Neutrophil (primary cell): ENCODE data around the gene ANTXR2.

Experiments used
- H3K27ac ChIP-seq: fragments of 200-600 bp; sonication (generic); 2 replicates; pipeline ENCODE4 v1.5.1; 2016; ENCODE audit warnings: mild to moderate bottlenecking, moderate library complexity
- H3K27me3 ChIP-seq: fragments of 200-600 bp; sonication (generic); 2 replicates; pipeline ENCODE4 v1.6.0; 2016; ENCODE audit warnings: mild to moderate bottlenecking
- H3K36me3 ChIP-seq: fragments of 200-600 bp; sonication (generic); 2 replicates; pipeline ENCODE4 v1.5.1; 2017
- H3K4me1 ChIP-seq, 2 experiments: fragments of 200-600 bp in 1 of 2; sonication (generic) in 1 of 2; 1 replicate in 1 of 2; 2 replicates in 1 of 2; pipeline versions ENCODE4 v1.5.1 to v1.6.1; 2013 to 2016; ENCODE audit warnings: low read depth in 1 of 2, low read length in 1 of 2, mild to moderate bottlenecking in 1 of 2, moderate library complexity in 1 of 2; ENCODE audit not compliant: control insufficient read depth in 1 of 2, insufficient read depth in 1 of 2
- H3K4me3 ChIP-seq, 2 experiments: fragments of 200-600 bp in 1 of 2; sonication (generic) in 1 of 2; 1 replicate in 1 of 2; 2 replicates in 1 of 2; pipeline ENCODE4 v1.5.1; 2013 to 2016; ENCODE audit warnings: low read depth in 1 of 2, low read length in 1 of 2, mild to moderate bottlenecking in 1 of 2, moderate library complexity in 1 of 2
- H3K9me3 ChIP-seq: fragments of 200-600 bp; sonication (generic); 2 replicates; pipeline ENCODE4 v1.5.1; 2016
- CTCF ChIP-seq: fragments of 200-600 bp; sonication (generic); IDR thresholded peaks from 2 replicates; pipeline ENCODE4 v1.5.1; 2016; ENCODE audit warnings: antibody characterized with exemption

ANTXR2 gene

DNA sequence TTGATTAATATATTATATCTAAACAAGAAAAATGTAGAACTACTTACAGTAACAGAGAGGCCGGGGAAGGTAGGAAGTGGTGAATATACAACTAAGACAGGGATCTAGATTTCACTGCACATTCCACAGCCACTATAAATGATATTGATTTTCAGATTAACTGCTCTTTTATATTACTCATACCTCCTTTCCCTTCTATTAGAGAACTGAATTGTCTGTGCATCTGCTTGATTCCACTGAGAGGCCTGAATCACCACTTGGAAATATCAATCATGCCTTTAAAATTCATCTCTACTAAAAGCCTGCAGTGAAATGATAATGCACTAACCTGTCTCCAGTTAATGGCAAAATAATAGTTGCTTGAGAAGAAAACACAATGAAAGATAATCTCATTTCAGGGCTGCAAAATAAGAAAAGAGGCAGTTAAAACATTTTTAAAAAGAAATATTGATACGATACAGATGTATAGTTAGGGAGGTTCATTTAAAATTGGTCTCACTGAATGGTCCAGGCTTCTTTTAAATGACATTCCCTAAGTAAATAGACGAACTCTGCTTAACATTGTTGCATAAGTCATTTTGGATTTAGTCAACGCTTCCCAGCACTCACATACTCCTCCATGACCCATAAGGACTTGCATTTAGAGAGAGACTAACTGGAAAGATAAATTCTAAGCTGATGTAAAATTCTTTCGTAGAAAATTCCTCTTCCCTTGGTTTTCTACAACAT lies 3.8 kb downstream of the ANTXR2 start:
- no peak for TF ChIP-seq CTCF
- H3K27me3 ChIP-seq, result no peaks in the 10 kb centered on the region
- H3K4me3 ChIP-seq, result peak overlapping the region in 1 of 2 experiments; percentile 8
- peak overlapping the region; percentile 97 for H3K27ac ChIP-seq
- no peaks in the 10 kb centered on the region for H3K9me3 ChIP-seq
- peaks cover 51 to 60% of the 10 kb centered on the region in 2 experiments for H3K4me1 ChIP-seq
- H3K36me3 ChIP-seq, result peaks cover 54% of the 10 kb centered on the region

DNA sequence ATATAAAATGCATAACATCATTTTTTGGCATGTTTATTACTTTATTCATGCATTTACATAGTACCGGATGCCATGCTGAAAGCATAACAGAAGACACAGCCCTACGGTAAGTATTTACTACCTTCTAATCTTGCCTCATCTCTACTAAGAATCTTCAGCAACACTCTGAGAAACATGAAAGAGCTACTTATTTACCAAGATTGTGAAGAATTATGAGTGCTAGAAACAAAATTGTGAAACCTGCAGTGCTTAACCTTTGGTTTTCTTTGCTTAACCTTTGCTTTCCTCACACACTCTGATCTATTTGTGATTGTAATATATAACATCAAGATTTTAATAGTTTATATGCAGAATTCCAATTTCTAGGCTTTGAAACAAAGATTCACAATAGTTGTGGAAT lies 7.4 kb downstream of the ANTXR2 start:
- Histone ChIP-seq H3K27ac (peak overlapping the region; percentile 63), H3K27me3 (no peaks in the 10 kb centered on the region), H3K36me3 (peaks cover 85% of the 10 kb centered on the region), H3K4me3 (no peak overlapping the region), H3K4me1 (peaks cover 30 to 49% of the 10 kb centered on the region in 2 experiments), H3K9me3 (no peaks in the 10 kb centered on the region)
- TF ChIP-seq CTCF, result no peak

DNA sequence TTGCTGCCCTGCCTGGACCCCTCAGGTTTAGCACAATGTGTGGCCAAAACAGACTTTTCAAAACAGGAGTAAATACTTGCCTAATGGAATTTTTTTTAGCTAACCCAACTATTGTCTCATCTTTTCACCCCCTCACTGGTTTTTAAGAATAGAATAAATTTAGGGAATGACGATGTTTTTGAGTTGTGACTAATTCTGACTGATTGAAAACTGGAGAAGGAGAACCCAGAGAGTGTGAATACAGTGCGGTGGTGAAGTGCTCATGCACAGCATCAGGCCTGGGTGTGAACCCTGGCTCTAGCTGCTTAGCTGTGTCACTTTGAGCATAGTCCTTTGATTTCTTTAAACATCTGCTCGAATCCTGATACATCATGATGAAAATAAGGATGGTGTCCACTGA lies 10.5 kb downstream of the ANTXR2 start:
- no peak for TF ChIP-seq CTCF
- no peak overlapping the region for H3K4me3 ChIP-seq
- H3K36me3 ChIP-seq, result peaks cover 78% of the 10 kb centered on the region
- no peaks in the 10 kb centered on the region for H3K27me3 ChIP-seq
- H3K9me3 ChIP-seq, result no peaks in the 10 kb centered on the region
- H3K4me1 ChIP-seq, result peaks cover 34 to 50% of the 10 kb centered on the region in 2 experiments
- H3K27ac ChIP-seq, result peak overlapping the region; percentile 90

GRCh38 chr4:80060804-80061203 lies 12.2 kb downstream of the ANTXR2 start:
- no peaks in the 10 kb centered on the region for H3K27me3 ChIP-seq
- H3K36me3 ChIP-seq, result peaks cover 67% of the 10 kb centered on the region
- peaks cover 34 to 48% of the 10 kb centered on the region in 2 experiments for H3K4me1 ChIP-seq
- peak overlapping the region; percentile 90 for H3K27ac ChIP-seq
- H3K9me3 ChIP-seq, result no peaks in the 10 kb centered on the region
- H3K4me3 ChIP-seq, result no peak overlapping the region
- no peak for TF ChIP-seq CTCF

GRCh38 chr4:80058740-80059139 lies 14.3 kb downstream of the ANTXR2 start:
- Histone ChIP-seq H3K4me3 (peak overlapping the region; percentile 36 to 49), H3K27ac (peak overlapping the region; percentile 90), H3K27me3 (no peaks in the 10 kb centered on the region), H3K36me3 (peaks cover 67% of the 10 kb centered on the region), H3K9me3 (no peaks in the 10 kb centered on the region), H3K4me1 (peaks cover 21 to 38% of the 10 kb centered on the region in 2 experiments)
- TF ChIP-seq CTCF, result no peak
